ENCODE measurements around the gene PDGFD.

Gene PDGFD

GRCh38 chr11:103994518-103994917 lies 169.4 kb downstream of the PDGFD start:
- Histone ChIP-seq H3K36me3 (ENCODE audit: control insufficient read depth in 5 of 5, insufficient read depth in 5 of 5, low read length in 5 of 5) (peaks cover 0 to 3% (median 0%) of the 10 kb centered on the region in 5 donors), H3K27ac (ENCODE audit: low read depth, low read length) (no peak overlapping the region), H3K4me3 (ENCODE audit: low read depth in 1 of 5, low read length in 5 of 5) (no peak overlapping the region), H3K9ac (ENCODE audit: low read length in 5 of 5) (no peak overlapping the region), H3K4me1 (ENCODE audit: control insufficient read depth in 5 of 5, insufficient read depth in 5 of 5, low read length in 5 of 5) (no peaks in the 10 kb centered on the region), H3K9me3 (ENCODE audit: control insufficient read depth in 5 of 5, low read length in 5 of 5) (no peaks in the 10 kb centered on the region), H3K27me3 (ENCODE audit: control insufficient read depth in 5 of 5, insufficient read depth in 4 of 5, low read length in 5 of 5) (no peaks in the 10 kb centered on the region)

DNA sequence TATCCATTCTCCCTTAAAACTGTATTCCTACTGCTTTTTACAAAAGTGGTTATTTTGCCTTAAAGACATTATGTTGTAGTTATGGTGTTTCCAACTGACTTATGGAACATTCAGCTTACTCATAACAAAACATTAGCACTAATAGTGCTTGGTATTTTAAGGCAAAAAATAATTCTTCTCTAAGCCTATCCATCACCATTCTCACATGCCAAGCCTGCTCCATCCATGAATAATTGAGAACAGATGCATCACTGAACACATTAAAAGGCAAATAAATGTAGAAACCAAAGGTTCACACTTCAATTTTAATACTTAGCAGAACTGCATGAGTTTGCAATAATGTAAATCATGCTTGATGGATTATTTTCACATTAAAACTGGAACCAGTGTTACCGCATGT lies 169.9 kb downstream of the PDGFD start:
- Histone ChIP-seq H3K36me3 (ENCODE audit: control insufficient read depth in 5 of 5, insufficient read depth in 5 of 5, low read length in 5 of 5) (peaks cover 0 to 3% (median 0%) of the 10 kb centered on the region in 5 donors), H3K9ac (ENCODE audit: low read length in 5 of 5) (no peak overlapping the region), H3K9me3 (ENCODE audit: control insufficient read depth in 5 of 5, low read length in 5 of 5) (no peaks in the 10 kb centered on the region), H3K27ac (ENCODE audit: low read depth, low read length) (no peak overlapping the region), H3K4me3 (ENCODE audit: low read depth in 1 of 5, low read length in 5 of 5) (no peak overlapping the region), H3K4me1 (ENCODE audit: control insufficient read depth in 5 of 5, insufficient read depth in 5 of 5, low read length in 5 of 5) (no peaks in the 10 kb centered on the region), H3K27me3 (ENCODE audit: control insufficient read depth in 5 of 5, insufficient read depth in 4 of 5, low read length in 5 of 5) (no peaks in the 10 kb centered on the region)

DNA sequence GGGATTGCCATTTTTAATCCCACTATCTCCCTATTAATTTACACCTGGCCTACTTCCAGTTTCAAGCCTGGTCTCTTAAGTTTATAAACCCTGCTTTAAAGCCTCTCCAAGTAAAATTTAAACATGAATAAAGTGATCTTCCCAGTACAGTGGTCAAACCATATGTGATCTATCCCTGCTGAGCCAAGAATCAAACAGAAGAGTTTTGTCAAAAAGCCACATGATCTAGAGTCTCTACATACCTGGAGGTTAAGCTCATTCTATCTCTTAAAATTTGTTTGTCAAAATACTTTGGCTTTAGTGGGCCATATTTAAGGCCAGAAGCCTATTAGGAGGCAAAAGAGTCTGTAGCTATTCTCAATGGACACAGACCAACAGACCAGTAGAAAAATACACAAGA lies 170.4 kb downstream of the PDGFD start:
- Histone ChIP-seq H3K27me3 (ENCODE audit: control insufficient read depth in 5 of 5, insufficient read depth in 4 of 5, low read length in 5 of 5) (no peaks in the 10 kb centered on the region), H3K4me1 (ENCODE audit: control insufficient read depth in 5 of 5, insufficient read depth in 5 of 5, low read length in 5 of 5) (no peaks in the 10 kb centered on the region), H3K36me3 (ENCODE audit: control insufficient read depth in 5 of 5, insufficient read depth in 5 of 5, low read length in 5 of 5) (peaks cover 0 to 3% (median 0%) of the 10 kb centered on the region in 5 donors), H3K4me3 (ENCODE audit: low read depth in 1 of 5, low read length in 5 of 5) (no peak overlapping the region), H3K9ac (ENCODE audit: low read length in 5 of 5) (no peak overlapping the region), H3K27ac (ENCODE audit: low read depth, low read length) (no peak overlapping the region), H3K9me3 (ENCODE audit: control insufficient read depth in 5 of 5, low read length in 5 of 5) (no peaks in the 10 kb centered on the region)

GRCh38 chr11:103988595-103988969 lies 175.4 kb downstream of the PDGFD start:
- H3K36me3 ChIP-seq (ENCODE audit: control insufficient read depth in 5 of 5, insufficient read depth in 5 of 5, low read length in 5 of 5), result no peaks in the 10 kb centered on the region
- no peak overlapping the region for H3K4me3 ChIP-seq (ENCODE audit: low read depth in 1 of 5, low read length in 5 of 5)
- no peaks in the 10 kb centered on the region for H3K9me3 ChIP-seq (ENCODE audit: control insufficient read depth in 5 of 5, low read length in 5 of 5)
- H3K4me1 ChIP-seq (ENCODE audit: control insufficient read depth in 5 of 5, insufficient read depth in 5 of 5, low read length in 5 of 5), result no peaks in the 10 kb centered on the region
- no peak overlapping the region for H3K27ac ChIP-seq (ENCODE audit: low read depth, low read length)
- no peak overlapping the region for H3K9ac ChIP-seq (ENCODE audit: low read length in 5 of 5)
- H3K27me3 ChIP-seq (ENCODE audit: control insufficient read depth in 5 of 5, insufficient read depth in 4 of 5, low read length in 5 of 5), result no peaks in the 10 kb centered on the region

DNA sequence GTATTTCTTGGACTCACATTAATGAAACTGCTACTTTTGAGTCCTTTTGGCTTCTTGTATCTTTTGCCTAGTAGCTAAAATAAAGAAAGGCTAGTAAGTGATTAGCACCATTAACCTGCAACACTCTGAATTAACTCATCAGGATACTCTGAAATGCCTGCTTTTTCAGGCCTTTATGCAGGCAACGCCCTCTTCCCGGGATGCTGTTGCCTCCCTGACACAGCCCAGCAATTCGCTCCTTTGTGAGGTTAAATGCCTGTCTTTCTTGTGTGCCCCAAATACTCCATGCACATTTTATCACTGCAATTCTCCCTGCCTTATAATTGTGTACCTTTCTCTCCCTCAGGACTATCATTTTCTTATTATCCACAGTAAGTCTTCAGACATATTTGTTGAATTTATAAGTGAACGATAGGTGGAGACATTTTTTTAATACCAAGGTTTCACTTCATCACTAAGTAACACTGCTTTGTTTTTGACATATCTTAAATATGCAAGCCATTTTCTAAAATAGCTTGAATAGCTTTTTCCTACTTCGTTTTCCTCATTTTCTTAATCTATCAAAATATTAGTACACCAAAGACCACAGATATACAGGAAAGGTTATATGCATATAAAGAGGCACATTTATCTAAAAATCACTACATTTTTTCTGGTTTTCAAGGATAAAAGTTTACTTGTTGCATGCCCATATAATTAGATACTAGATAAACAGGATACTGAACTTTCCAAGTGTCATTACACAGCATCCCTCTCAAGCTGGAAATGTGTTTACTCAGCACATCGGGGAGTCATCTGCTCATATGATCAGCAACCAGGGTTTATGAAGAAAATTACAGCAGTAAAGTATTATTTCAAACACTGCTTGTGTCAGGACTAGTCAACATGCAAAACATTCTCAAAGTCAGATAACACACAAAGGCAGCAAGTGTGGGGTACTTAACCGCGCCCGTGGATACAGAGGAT lies 176.0 kb downstream of the PDGFD start:
- H3K27ac ChIP-seq (ENCODE audit: low read depth, low read length), result no peak overlapping the region
- H3K4me1 ChIP-seq (ENCODE audit: control insufficient read depth in 5 of 5, insufficient read depth in 5 of 5, low read length in 5 of 5), result no peaks in the 10 kb centered on the region
- no peak overlapping the region for H3K4me3 ChIP-seq (ENCODE audit: low read depth in 1 of 5, low read length in 5 of 5)
- H3K36me3 ChIP-seq (ENCODE audit: control insufficient read depth in 5 of 5, insufficient read depth in 5 of 5, low read length in 5 of 5), result no peaks in the 10 kb centered on the region
- H3K27me3 ChIP-seq (ENCODE audit: control insufficient read depth in 5 of 5, insufficient read depth in 4 of 5, low read length in 5 of 5), result no peaks in the 10 kb centered on the region
- no peak overlapping the region for H3K9ac ChIP-seq (ENCODE audit: low read length in 5 of 5)
- peaks cover 0 to 2% (median 0%) of the 10 kb centered on the region in 5 donors for H3K9me3 ChIP-seq (ENCODE audit: control insufficient read depth in 5 of 5, low read length in 5 of 5)

- H3K27ac ChIP-seq (ENCODE audit: low read depth, low read length), result no peak overlapping the region
- H3K27me3 ChIP-seq (ENCODE audit: control insufficient read depth in 5 of 5, insufficient read depth in 4 of 5, low read length in 5 of 5), result no peaks in the 10 kb centered on the region
- peaks cover 0 to 2% (median 0%) of the 10 kb centered on the region in 5 donors for H3K9me3 ChIP-seq (ENCODE audit: control insufficient read depth in 5 of 5, low read length in 5 of 5)
- no peaks in the 10 kb centered on the region for H3K36me3 ChIP-seq (ENCODE audit: control insufficient read depth in 5 of 5, insufficient read depth in 5 of 5, low read length in 5 of 5)
- H3K4me3 ChIP-seq (ENCODE audit: low read depth in 1 of 5, low read length in 5 of 5), result no peak overlapping the region
- no peaks in the 10 kb centered on the region for H3K4me1 ChIP-seq (ENCODE audit: control insufficient read depth in 5 of 5, insufficient read depth in 5 of 5, low read length in 5 of 5)
- H3K9ac ChIP-seq (ENCODE audit: low read length in 5 of 5), result no peak overlapping the region
Observed at GRCh38 chr11:103985041-103985440, 178.9 kb downstream of the PDGFD start.

DNA sequence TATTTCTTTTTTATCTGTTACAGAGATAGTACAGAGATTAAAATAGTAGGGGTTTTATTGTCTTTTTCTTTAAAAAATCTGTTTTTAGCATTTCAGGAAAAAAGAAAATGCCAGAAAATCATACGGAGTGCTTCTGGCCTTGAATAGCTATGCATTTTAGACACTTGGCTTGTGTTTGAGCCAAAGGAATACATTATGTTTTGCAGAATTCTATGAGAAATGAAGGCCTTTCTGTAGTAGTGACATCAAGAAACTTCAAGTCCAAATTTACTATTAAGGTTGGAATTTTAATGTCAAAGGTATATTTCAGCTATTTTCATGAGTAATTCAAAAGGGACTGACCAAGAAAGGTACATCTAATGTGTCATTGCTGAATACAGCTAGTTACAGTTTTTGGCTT lies 183.8 kb downstream of the PDGFD start:
- Histone ChIP-seq H3K4me1 (ENCODE audit: control insufficient read depth in 5 of 5, insufficient read depth in 5 of 5, low read length in 5 of 5) (no peaks in the 10 kb centered on the region), H3K9me3 (ENCODE audit: control insufficient read depth in 5 of 5, low read length in 5 of 5) (peaks cover 0 to 2% (median 0%) of the 10 kb centered on the region in 5 donors)

DNA sequence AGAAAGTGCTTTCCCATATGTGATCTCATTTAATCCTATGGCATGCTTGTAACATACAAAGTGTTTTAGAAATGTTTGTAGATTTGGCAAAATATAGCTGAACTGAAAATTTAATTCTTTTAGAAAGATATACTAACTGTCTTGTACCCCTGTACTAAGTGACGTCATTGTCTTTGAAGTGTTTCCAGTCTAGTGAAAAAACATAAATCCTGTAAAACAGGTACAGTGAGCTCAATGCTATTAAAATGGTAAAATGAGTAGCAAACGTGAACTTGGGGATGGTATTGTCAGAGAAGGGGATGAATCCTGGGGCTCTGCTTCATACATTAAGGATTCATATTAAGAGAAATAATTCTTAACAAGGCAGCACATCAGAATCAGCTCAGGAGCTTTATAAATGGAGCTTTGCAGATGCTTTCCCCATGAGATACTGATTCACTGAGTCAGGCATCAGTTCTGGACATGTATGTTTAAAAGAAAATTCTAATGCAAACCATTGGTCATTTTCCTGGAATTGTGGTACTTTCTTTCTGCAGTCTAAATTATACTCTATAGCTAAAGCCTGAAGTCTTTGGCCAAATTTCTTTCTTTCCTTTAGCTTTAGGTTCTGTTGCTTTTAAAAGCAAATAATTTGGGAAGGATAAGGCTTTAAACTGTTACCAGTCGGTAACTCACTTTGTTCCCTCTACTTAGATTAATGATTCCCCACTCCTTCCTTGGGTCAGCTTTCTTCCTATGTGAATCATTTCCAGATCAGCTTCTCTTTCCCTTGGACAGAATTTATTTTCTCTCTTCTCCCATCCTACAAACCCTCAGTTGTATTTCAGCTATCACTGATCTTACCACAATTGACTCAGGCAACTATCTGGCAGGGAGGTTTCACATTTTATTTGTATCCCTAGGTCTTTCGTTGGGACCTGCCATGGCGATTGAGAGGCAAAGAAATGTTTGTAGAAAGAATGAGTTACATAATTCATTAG lies 185.0 kb downstream of the PDGFD start:
- H3K4me3 ChIP-seq (ENCODE audit: low read depth in 1 of 5, low read length in 5 of 5), result no peak overlapping the region
- H3K9me3 ChIP-seq (ENCODE audit: control insufficient read depth in 5 of 5, low read length in 5 of 5), result peaks cover 0 to 2% (median 0%) of the 10 kb centered on the region in 5 donors
- no peaks in the 10 kb centered on the region for H3K4me1 ChIP-seq (ENCODE audit: control insufficient read depth in 5 of 5, insufficient read depth in 5 of 5, low read length in 5 of 5)
- H3K27me3 ChIP-seq (ENCODE audit: control insufficient read depth in 5 of 5, insufficient read depth in 4 of 5, low read length in 5 of 5), result no peaks in the 10 kb centered on the region
- H3K9ac ChIP-seq (ENCODE audit: low read length in 5 of 5), result no peak overlapping the region
- no peaks in the 10 kb centered on the region for H3K36me3 ChIP-seq (ENCODE audit: control insufficient read depth in 5 of 5, insufficient read depth in 5 of 5, low read length in 5 of 5)
- no peak overlapping the region for H3K27ac ChIP-seq (ENCODE audit: low read depth, low read length)

More for the DNA sequence above, 183.8 kb downstream of the PDGFD start:
- H3K27me3 ChIP-seq (ENCODE audit: control insufficient read depth in 5 of 5, insufficient read depth in 4 of 5, low read length in 5 of 5), result no peaks in the 10 kb centered on the region
- no peak overlapping the region for H3K27ac ChIP-seq (ENCODE audit: low read depth, low read length)
- no peak overlapping the region for H3K4me3 ChIP-seq (ENCODE audit: low read depth in 1 of 5, low read length in 5 of 5)
- H3K36me3 ChIP-seq (ENCODE audit: control insufficient read depth in 5 of 5, insufficient read depth in 5 of 5, low read length in 5 of 5), result no peaks in the 10 kb centered on the region
- H3K9ac ChIP-seq (ENCODE audit: low read length in 5 of 5), result no peak overlapping the region

DNA sequence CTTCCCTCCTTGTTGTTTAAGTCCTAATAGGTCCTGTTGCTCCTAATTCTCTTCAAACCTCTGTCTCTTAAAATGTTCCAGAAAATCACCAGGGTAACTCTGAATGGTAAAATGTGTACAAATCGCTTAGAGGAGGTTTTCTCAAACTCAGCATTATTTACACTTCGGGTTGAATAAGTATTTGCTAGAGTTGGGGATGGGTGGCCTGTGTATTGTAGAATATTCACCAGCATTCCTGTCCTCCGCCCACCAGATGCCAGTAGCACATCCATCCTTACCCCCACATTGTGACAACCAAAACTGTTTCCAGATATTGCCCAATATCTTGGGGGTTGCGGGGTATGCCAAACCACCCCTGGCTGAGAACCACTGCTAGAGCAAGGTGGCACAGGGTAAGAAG lies 191.9 kb downstream of the PDGFD start:
- Histone ChIP-seq H3K27me3 (ENCODE audit: control insufficient read depth in 5 of 5, insufficient read depth in 4 of 5, low read length in 5 of 5) (no peaks in the 10 kb centered on the region), H3K9me3 (ENCODE audit: control insufficient read depth in 5 of 5, low read length in 5 of 5) (no peaks in the 10 kb centered on the region), H3K4me1 (ENCODE audit: control insufficient read depth in 5 of 5, insufficient read depth in 5 of 5, low read length in 5 of 5) (no peaks in the 10 kb centered on the region), H3K27ac (ENCODE audit: low read depth, low read length) (no peak overlapping the region), H3K4me3 (ENCODE audit: low read depth in 1 of 5, low read length in 5 of 5) (no peak overlapping the region), H3K9ac (ENCODE audit: low read length in 5 of 5) (no peak overlapping the region), H3K36me3 (ENCODE audit: control insufficient read depth in 5 of 5, insufficient read depth in 5 of 5, low read length in 5 of 5) (no peaks in the 10 kb centered on the region)

Data from subcutaneous abdominal adipose tissue (tissue), 5 donors.